Measurements from ENCODE around the gene TSPAN11.
A peak's percentile ranks its signal among the peaks of the same experiment; 100 is the strongest.
"Not testable (repeated sequence)": the region's sequence is repeated elsewhere in the genome, so short reads cannot be mapped to it uniquely, and the experiment has no call there.

Gene TSPAN11

GRCh38 chr12:30884799-30885198 lies 41.7 kb upstream of the TSPAN11 start:
- H3K4me1 ChIP-seq (ENCODE audit: insufficient read depth, insufficient read length), result no peaks in the 10 kb centered on the region
- H3K9ac ChIP-seq (ENCODE audit: insufficient read length, low read depth), result no peak overlapping the region
- DNase-seq (ENCODE audit: low read depth, low spot score), result no peak
- no peaks in the 10 kb centered on the region for H3K36me3 ChIP-seq (ENCODE audit: insufficient read depth, insufficient read length, low read length)
- TF ChIP-seq YY1 (IDR thresholded peaks at IDR 0.05; ENCODE audit: insufficient read depth, insufficient read length), result no peak
- no peak for TF ChIP-seq SUZ12 (IDR thresholded peaks at IDR 0.05; ENCODE audit: extremely low read depth, insufficient read depth, insufficient read length)
- TF ChIP-seq ZNF274 (IDR thresholded peaks at IDR 0.05; ENCODE audit: low read depth, low read length), result no peak
- no peak overlapping the region for H3K4me3 ChIP-seq (ENCODE audit: insufficient read length, low read depth)
- H3K27me3 ChIP-seq (ENCODE audit: insufficient read depth, insufficient read length), result peaks cover 7% of the 10 kb centered on the region
- H3K9me3 ChIP-seq (ENCODE audit: insufficient read depth, low read length), result peaks cover 25% of the 10 kb centered on the region

GRCh38 chr12:30885321-30885720 lies 41.2 kb upstream of the TSPAN11 start:
- Histone ChIP-seq H3K27me3 (ENCODE audit: insufficient read depth, insufficient read length) (peaks cover 4% of the 10 kb centered on the region), H3K4me1 (ENCODE audit: insufficient read depth, insufficient read length) (no peaks in the 10 kb centered on the region), H3K36me3 (ENCODE audit: insufficient read depth, insufficient read length, low read length) (no peaks in the 10 kb centered on the region), H3K9me3 (ENCODE audit: insufficient read depth, low read length) (peaks cover 25% of the 10 kb centered on the region), H3K9ac (ENCODE audit: insufficient read length, low read depth) (no peak overlapping the region), H3K4me3 (ENCODE audit: insufficient read length, low read depth) (no peak overlapping the region)
- no peak for DNase-seq (ENCODE audit: low read depth, low spot score)
- TF ChIP-seq SUZ12 (IDR thresholded peaks at IDR 0.05; ENCODE audit: extremely low read depth, insufficient read depth, insufficient read length), result no peak
- TF ChIP-seq ZNF274 (IDR thresholded peaks at IDR 0.05; ENCODE audit: low read depth, low read length), result no peak
- TF ChIP-seq YY1 (IDR thresholded peaks at IDR 0.05; ENCODE audit: insufficient read depth, insufficient read length), result no peak

- H3K36me3 ChIP-seq (ENCODE audit: insufficient read depth, insufficient read length, low read length), result no peaks in the 10 kb centered on the region
- TF ChIP-seq SUZ12 (IDR thresholded peaks at IDR 0.05; ENCODE audit: extremely low read depth, insufficient read depth, insufficient read length) (no peak), YY1 (IDR thresholded peaks at IDR 0.05; ENCODE audit: insufficient read depth, insufficient read length) (no peak), ZNF274 (IDR thresholded peaks at IDR 0.05; ENCODE audit: low read depth, low read length) (no peak)
- peaks cover 25% of the 10 kb centered on the region for H3K9me3 ChIP-seq (ENCODE audit: insufficient read depth, low read length)
- H3K4me3 ChIP-seq (ENCODE audit: insufficient read length, low read depth), result no peak overlapping the region
- no peaks in the 10 kb centered on the region for H3K4me1 ChIP-seq (ENCODE audit: insufficient read depth, insufficient read length)
- no peak for DNase-seq (ENCODE audit: low read depth, low spot score)
- peaks cover 3% of the 10 kb centered on the region for H3K27me3 ChIP-seq (ENCODE audit: insufficient read depth, insufficient read length)
- no peak overlapping the region for H3K9ac ChIP-seq (ENCODE audit: insufficient read length, low read depth)
Measured at GRCh38 chr12:30887226-30887625, 39.3 kb upstream of the TSPAN11 start.

DNA sequence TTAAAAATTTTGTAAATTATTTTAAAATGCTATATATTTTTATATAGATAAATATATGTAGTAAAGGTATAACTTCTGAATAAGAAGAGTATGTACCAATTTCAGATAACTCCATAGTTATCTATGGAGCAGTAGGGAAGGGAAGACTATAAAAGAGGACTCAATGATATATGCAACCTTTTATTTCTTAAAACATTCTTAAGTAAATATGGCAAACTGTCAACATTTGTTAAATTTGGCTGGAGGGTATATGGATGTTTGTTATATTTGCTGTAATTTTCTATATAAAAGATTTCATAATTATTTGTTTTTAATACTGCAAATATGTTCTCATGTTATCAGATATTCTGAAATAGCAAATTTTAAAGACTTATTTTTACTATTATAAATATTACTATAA lies 38.3 kb upstream of the TSPAN11 start:
- DNase-seq (ENCODE audit: low read depth, low spot score), result no peak
- Histone ChIP-seq H3K36me3 (ENCODE audit: insufficient read depth, insufficient read length, low read length) (no peaks in the 10 kb centered on the region), H3K27me3 (ENCODE audit: insufficient read depth, insufficient read length) (peaks cover 3% of the 10 kb centered on the region), H3K4me1 (ENCODE audit: insufficient read depth, insufficient read length) (no peaks in the 10 kb centered on the region), H3K4me3 (ENCODE audit: insufficient read length, low read depth) (no peak overlapping the region), H3K9ac (ENCODE audit: insufficient read length, low read depth) (no peak overlapping the region), H3K9me3 (ENCODE audit: insufficient read depth, low read length) (peaks cover 25% of the 10 kb centered on the region)
- TF ChIP-seq SUZ12 (IDR thresholded peaks at IDR 0.05; ENCODE audit: extremely low read depth, insufficient read depth, insufficient read length) (no peak), YY1 (IDR thresholded peaks at IDR 0.05; ENCODE audit: insufficient read depth, insufficient read length) (no peak), ZNF274 (IDR thresholded peaks at IDR 0.05; ENCODE audit: low read depth, low read length) (no peak)

DNA sequence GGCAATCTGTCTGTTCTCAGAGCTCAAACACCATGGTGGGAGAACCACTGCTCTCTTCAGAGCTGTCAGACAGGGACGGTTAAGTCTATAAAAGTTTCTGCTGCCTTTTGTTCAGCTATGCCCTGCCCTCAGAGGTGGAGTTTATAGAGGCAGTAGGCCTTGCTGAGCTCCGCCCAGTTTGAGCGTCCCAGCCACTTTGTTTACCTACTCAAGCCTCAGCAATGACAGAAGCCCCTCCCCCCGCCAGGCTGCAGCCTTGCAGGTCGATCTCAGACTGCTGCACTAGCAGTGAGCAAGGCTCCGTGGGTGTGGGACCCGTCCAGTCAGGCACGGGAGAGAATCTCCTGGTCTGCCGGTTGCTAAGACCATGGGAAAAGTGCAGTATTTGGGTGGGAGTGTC lies 32.0 kb upstream of the TSPAN11 start:
- not testable (repeated sequence) for H3K4me1 ChIP-seq (ENCODE audit: insufficient read depth, insufficient read length); H3K36me3 ChIP-seq (ENCODE audit: insufficient read depth, insufficient read length, low read length); H3K9me3 ChIP-seq (ENCODE audit: insufficient read depth, low read length); H3K9ac ChIP-seq (ENCODE audit: insufficient read length, low read depth); H3K27me3 ChIP-seq (ENCODE audit: insufficient read depth, insufficient read length); H3K4me3 ChIP-seq (ENCODE audit: insufficient read length, low read depth)
- peak; percentile 64 for DNase-seq (ENCODE audit: low read depth, low spot score)

- TF ChIP-seq YY1 (IDR thresholded peaks at IDR 0.05; ENCODE audit: insufficient read depth, insufficient read length) (no peak), SUZ12 (IDR thresholded peaks at IDR 0.05; ENCODE audit: extremely low read depth, insufficient read depth, insufficient read length) (no peak), ZNF274 (IDR thresholded peaks at IDR 0.05; ENCODE audit: low read depth, low read length) (no peak)
- no peak for DNase-seq (ENCODE audit: low read depth, low spot score)
- H3K27me3 ChIP-seq (ENCODE audit: insufficient read depth, insufficient read length), result no peaks in the 10 kb centered on the region
- no peaks in the 10 kb centered on the region for H3K36me3 ChIP-seq (ENCODE audit: insufficient read depth, insufficient read length, low read length)
- H3K4me3 ChIP-seq (ENCODE audit: insufficient read length, low read depth), result no peak overlapping the region
- H3K9me3 ChIP-seq (ENCODE audit: insufficient read depth, low read length), result no peaks in the 10 kb centered on the region
- no peak overlapping the region for H3K9ac ChIP-seq (ENCODE audit: insufficient read length, low read depth)
- no peaks in the 10 kb centered on the region for H3K4me1 ChIP-seq (ENCODE audit: insufficient read depth, insufficient read length)
Measured at GRCh38 chr12:30896461-30896860, 30.1 kb upstream of the TSPAN11 start.

DNA sequence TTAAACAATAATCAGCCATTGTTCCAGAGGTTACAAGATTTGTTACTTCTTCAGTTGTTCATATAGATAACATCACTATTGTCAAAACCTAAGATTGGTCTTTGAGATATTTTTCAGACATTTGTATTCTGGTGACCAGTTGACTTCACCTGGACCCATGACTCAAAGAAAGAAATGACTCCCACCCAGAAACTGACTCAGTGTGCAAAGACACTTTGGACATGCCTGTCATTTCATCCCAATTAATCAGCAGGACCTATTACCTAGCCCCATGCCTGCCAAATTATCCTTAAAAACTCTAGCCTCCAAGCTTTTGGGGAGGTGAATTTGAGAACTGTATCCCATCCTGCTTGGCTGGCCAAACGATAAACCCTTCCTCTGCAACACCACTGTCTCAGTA lies 27.7 kb upstream of the TSPAN11 start:
- Histone ChIP-seq H3K27me3 (ENCODE audit: insufficient read depth, insufficient read length) (no peaks in the 10 kb centered on the region), H3K4me1 (ENCODE audit: insufficient read depth, insufficient read length) (no peaks in the 10 kb centered on the region), H3K9ac (ENCODE audit: insufficient read length, low read depth) (no peak overlapping the region), H3K4me3 (ENCODE audit: insufficient read length, low read depth) (no peak overlapping the region), H3K36me3 (ENCODE audit: insufficient read depth, insufficient read length, low read length) (no peaks in the 10 kb centered on the region), H3K9me3 (ENCODE audit: insufficient read depth, low read length) (no peaks in the 10 kb centered on the region)
- TF ChIP-seq SUZ12 (IDR thresholded peaks at IDR 0.05; ENCODE audit: extremely low read depth, insufficient read depth, insufficient read length), result no peak
- no peak for TF ChIP-seq YY1 (IDR thresholded peaks at IDR 0.05; ENCODE audit: insufficient read depth, insufficient read length)
- no peak for TF ChIP-seq ZNF274 (IDR thresholded peaks at IDR 0.05; ENCODE audit: low read depth, low read length)
- DNase-seq (ENCODE audit: low read depth, low spot score), result no peak

GRCh38 chr12:30900351-30900750 lies 26.2 kb upstream of the TSPAN11 start:
- no peaks in the 10 kb centered on the region for H3K36me3 ChIP-seq (ENCODE audit: insufficient read depth, insufficient read length, low read length)
- no peaks in the 10 kb centered on the region for H3K9me3 ChIP-seq (ENCODE audit: insufficient read depth, low read length)
- H3K9ac ChIP-seq (ENCODE audit: insufficient read length, low read depth), result no peak overlapping the region
- no peak overlapping the region for H3K4me3 ChIP-seq (ENCODE audit: insufficient read length, low read depth)
- DNase-seq (ENCODE audit: low read depth, low spot score), result no peak
- H3K27me3 ChIP-seq (ENCODE audit: insufficient read depth, insufficient read length), result no peaks in the 10 kb centered on the region
- no peaks in the 10 kb centered on the region for H3K4me1 ChIP-seq (ENCODE audit: insufficient read depth, insufficient read length)
- TF ChIP-seq YY1 (IDR thresholded peaks at IDR 0.05; ENCODE audit: insufficient read depth, insufficient read length), result no peak
- TF ChIP-seq SUZ12 (IDR thresholded peaks at IDR 0.05; ENCODE audit: extremely low read depth, insufficient read depth, insufficient read length), result no peak
- TF ChIP-seq ZNF274 (IDR thresholded peaks at IDR 0.05; ENCODE audit: low read depth, low read length), result no peak

Data from NT2/D1 (cell line).